ENCODE data around the gene PPIL1. TPM values are rescaled to one million over a fixed set of nuclear protein-coding genes. Genes with fewer than 3 reads are reported as not detected.

Gene PPIL1
- total RNA-seq, 1 donor from 2014 or later: 24.0 TPM

- no peaks in the 10 kb centered on the region for H3K9me3 ChIP-seq (ENCODE audit: control insufficient read depth in 3 of 3, low read length in 3 of 3)
- H3K36me3 ChIP-seq (ENCODE audit: control insufficient read depth in 3 of 3, insufficient read depth in 3 of 3, low read length in 3 of 3): no peaks in the 10 kb centered on the region
- H3K4me3 ChIP-seq (ENCODE audit: low read length in 3 of 3): no peak overlapping the region
- H3K9ac ChIP-seq (ENCODE audit: low read depth in 1 of 3, low read length in 3 of 3): no peak overlapping the region
- H3K27ac ChIP-seq (ENCODE audit: low read depth, low read length): no peak overlapping the region
- H3K4me1 ChIP-seq (ENCODE audit: control insufficient read depth in 3 of 3, insufficient read depth in 3 of 3, low read length in 3 of 3): peaks cover 28 to 39% (median 28%) of the 10 kb centered on the region in 3 donors
- H3K27me3 ChIP-seq (ENCODE audit: control insufficient read depth in 3 of 3, insufficient read depth in 3 of 3, low read length in 3 of 3): no peaks in the 10 kb centered on the region
Measured at GRCh38 chr6:36848658-36849441, 25.8 kb downstream of the PPIL1 start.

DNA sequence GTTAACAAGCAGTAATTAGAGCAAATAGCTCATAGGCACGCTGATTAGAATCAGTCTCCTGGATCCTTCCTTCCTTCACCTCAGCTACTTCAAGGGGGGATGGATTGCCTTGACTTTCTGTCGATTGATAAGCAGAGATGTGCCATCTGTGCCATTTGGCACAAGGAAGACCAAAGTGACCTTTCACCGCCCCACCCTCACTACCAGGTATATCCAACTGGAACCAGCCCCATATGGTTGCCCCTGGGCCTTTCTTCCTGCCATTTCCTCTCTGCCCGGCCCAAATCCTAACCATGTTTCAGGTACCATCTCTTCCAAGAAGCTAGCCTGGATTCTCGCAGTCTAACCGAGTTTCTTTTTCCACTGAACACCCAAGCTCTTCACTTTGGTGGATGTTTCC lies 26.6 kb downstream of the PPIL1 start:
- H3K27ac ChIP-seq (ENCODE audit: low read depth, low read length): no peak overlapping the region
- peaks cover 26 to 39% (median 27%) of the 10 kb centered on the region in 3 donors for H3K4me1 ChIP-seq (ENCODE audit: control insufficient read depth in 3 of 3, insufficient read depth in 3 of 3, low read length in 3 of 3)
- no peak overlapping the region for H3K9ac ChIP-seq (ENCODE audit: low read depth in 1 of 3, low read length in 3 of 3)
- H3K36me3 ChIP-seq (ENCODE audit: control insufficient read depth in 3 of 3, insufficient read depth in 3 of 3, low read length in 3 of 3): no peaks in the 10 kb centered on the region
- H3K4me3 ChIP-seq (ENCODE audit: low read length in 3 of 3): no peak overlapping the region
- H3K27me3 ChIP-seq (ENCODE audit: control insufficient read depth in 3 of 3, insufficient read depth in 3 of 3, low read length in 3 of 3): no peaks in the 10 kb centered on the region
- no peaks in the 10 kb centered on the region for H3K9me3 ChIP-seq (ENCODE audit: control insufficient read depth in 3 of 3, low read length in 3 of 3)

GRCh38 chr6:36847152-36847551 lies 27.5 kb downstream of the PPIL1 start:
- Histone ChIP-seq H3K27me3 (ENCODE audit: control insufficient read depth in 3 of 3, insufficient read depth in 3 of 3, low read length in 3 of 3) (no peaks in the 10 kb centered on the region), H3K9me3 (ENCODE audit: control insufficient read depth in 3 of 3, low read length in 3 of 3) (no peaks in the 10 kb centered on the region), H3K9ac (ENCODE audit: low read depth in 1 of 3, low read length in 3 of 3) (no peak overlapping the region), H3K36me3 (ENCODE audit: control insufficient read depth in 3 of 3, insufficient read depth in 3 of 3, low read length in 3 of 3) (no peaks in the 10 kb centered on the region), H3K4me3 (ENCODE audit: low read length in 3 of 3) (no peak overlapping the region), H3K4me1 (ENCODE audit: control insufficient read depth in 3 of 3, insufficient read depth in 3 of 3, low read length in 3 of 3) (peaks cover 23 to 39% (median 25%) of the 10 kb centered on the region in 3 donors), H3K27ac (ENCODE audit: low read depth, low read length) (no peak overlapping the region)

DNA sequence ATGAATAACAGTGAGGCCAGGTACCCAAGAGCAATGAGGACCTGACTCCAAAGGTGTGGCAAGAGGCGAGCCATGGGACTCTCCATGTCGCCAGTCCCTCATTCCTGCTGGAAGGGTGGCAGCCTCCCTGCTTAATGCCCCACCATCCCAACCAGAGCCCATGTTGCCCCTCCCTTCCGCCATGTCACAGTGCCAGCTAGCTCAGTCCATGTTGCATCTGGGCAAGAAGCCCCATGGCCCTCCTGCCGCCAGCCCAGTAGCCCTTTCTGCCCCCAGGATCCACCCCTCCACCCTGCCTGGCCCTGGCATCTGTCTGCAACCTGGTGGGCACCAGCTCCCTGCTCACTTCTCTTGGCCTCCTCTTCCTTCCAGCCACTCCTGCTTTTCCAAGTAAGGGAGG lies 29.4 kb downstream of the PPIL1 start:
- Histone ChIP-seq H3K27me3 (ENCODE audit: control insufficient read depth in 3 of 3, insufficient read depth in 3 of 3, low read length in 3 of 3) (no peaks in the 10 kb centered on the region), H3K4me1 (ENCODE audit: control insufficient read depth in 3 of 3, insufficient read depth in 3 of 3, low read length in 3 of 3) (peaks cover 31 to 48% (median 36%) of the 10 kb centered on the region in 3 donors), H3K27ac (ENCODE audit: low read depth, low read length) (no peak overlapping the region), H3K9me3 (ENCODE audit: control insufficient read depth in 3 of 3, low read length in 3 of 3) (no peaks in the 10 kb centered on the region), H3K9ac (ENCODE audit: low read depth in 1 of 3, low read length in 3 of 3) (no peak overlapping the region), H3K4me3 (ENCODE audit: low read length in 3 of 3) (no peak overlapping the region), H3K36me3 (ENCODE audit: control insufficient read depth in 3 of 3, insufficient read depth in 3 of 3, low read length in 3 of 3) (no peaks in the 10 kb centered on the region)

DNA sequence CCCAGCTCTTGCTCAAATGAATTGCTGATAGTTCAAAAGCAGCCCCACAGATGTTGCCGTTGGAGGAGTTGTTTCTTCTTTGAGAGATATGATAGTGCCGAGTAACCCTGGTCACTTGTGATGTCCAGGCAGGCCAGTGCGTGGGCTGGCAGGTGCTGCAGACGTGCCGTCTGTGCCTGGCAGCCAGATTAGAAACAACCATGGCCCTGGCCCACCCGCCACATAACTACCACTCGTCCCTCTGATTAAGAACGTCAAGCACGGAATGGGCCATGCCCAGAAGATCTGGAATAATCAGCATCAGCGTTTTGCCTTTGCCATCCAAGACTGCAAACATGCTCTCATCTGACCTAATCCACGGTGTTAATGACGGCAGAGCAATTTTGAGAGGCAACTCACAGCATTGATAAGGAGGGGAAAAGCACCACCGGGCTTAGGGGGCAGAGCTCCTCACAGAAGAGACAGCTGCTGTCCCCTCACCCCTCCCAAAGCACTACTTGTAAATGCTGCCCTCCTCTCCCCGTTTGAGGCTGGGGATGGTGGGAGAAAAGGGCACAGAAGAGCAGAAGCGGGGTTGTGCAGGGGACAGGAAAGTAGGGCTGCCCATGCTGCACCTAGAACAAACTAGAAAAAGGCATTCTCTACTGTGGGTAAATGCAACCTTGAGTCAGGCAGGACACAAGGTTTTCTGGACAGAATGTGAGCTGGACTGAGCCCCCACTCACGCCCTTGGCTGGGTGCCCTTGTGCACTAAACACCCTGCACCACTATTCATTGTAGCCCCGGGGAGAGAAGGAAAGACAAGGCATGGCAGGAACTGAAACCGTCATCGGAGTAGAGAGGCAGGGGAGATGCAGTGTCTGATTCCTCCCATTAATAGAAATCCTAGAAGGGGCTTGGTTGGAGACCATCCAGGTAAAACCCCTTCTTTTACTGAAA lies 30.1 kb downstream of the PPIL1 start:
- no peak overlapping the region for H3K9ac ChIP-seq (ENCODE audit: low read depth in 1 of 3, low read length in 3 of 3)
- no peaks in the 10 kb centered on the region for H3K36me3 ChIP-seq (ENCODE audit: control insufficient read depth in 3 of 3, insufficient read depth in 3 of 3, low read length in 3 of 3)
- no peak overlapping the region for H3K4me3 ChIP-seq (ENCODE audit: low read length in 3 of 3)
- H3K4me1 ChIP-seq (ENCODE audit: control insufficient read depth in 3 of 3, insufficient read depth in 3 of 3, low read length in 3 of 3): peaks cover 33 to 51% (median 38%) of the 10 kb centered on the region in 3 donors
- H3K27me3 ChIP-seq (ENCODE audit: control insufficient read depth in 3 of 3, insufficient read depth in 3 of 3, low read length in 3 of 3): no peaks in the 10 kb centered on the region
- no peak overlapping the region for H3K27ac ChIP-seq (ENCODE audit: low read depth, low read length)
- H3K9me3 ChIP-seq (ENCODE audit: control insufficient read depth in 3 of 3, low read length in 3 of 3): no peaks in the 10 kb centered on the region

DNA sequence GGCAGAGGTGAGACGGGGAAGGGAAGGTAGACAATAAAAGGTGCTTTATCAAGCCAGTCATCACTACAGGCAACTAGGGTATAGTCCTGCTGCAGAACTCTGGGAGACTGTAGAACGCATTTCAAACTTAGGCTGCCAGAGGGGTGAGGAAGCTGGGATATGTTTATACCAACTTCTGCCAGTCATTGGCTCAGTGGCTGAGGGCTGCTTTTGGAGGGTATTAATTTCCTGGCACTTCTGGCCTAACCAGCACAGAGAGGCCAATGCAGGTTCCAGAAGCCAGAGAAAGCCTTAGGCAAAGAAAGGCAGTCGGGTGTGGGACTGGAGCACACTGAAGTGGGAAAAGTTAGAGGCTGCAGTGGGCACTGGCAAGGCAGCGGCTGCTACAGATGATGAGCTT lies 31.4 kb downstream of the PPIL1 start:
- Histone ChIP-seq H3K27me3 (ENCODE audit: control insufficient read depth in 3 of 3, insufficient read depth in 3 of 3, low read length in 3 of 3) (peaks cover 0 to 7% (median 0%) of the 10 kb centered on the region in 3 donors), H3K36me3 (ENCODE audit: control insufficient read depth in 3 of 3, insufficient read depth in 3 of 3, low read length in 3 of 3) (no peaks in the 10 kb centered on the region), H3K4me1 (ENCODE audit: control insufficient read depth in 3 of 3, insufficient read depth in 3 of 3, low read length in 3 of 3) (peaks cover 33 to 55% (median 41%) of the 10 kb centered on the region in 3 donors), H3K27ac (ENCODE audit: low read depth, low read length) (peak overlapping the region; percentile 72), H3K4me3 (ENCODE audit: low read length in 3 of 3) (peak overlapping the region in 1 of 3 donors; percentile 22), H3K9me3 (ENCODE audit: control insufficient read depth in 3 of 3, low read length in 3 of 3) (no peaks in the 10 kb centered on the region), H3K9ac (ENCODE audit: low read depth in 1 of 3, low read length in 3 of 3) (peak overlapping the region in 2 of 3 donors; percentile 62 to 70)

DNA sequence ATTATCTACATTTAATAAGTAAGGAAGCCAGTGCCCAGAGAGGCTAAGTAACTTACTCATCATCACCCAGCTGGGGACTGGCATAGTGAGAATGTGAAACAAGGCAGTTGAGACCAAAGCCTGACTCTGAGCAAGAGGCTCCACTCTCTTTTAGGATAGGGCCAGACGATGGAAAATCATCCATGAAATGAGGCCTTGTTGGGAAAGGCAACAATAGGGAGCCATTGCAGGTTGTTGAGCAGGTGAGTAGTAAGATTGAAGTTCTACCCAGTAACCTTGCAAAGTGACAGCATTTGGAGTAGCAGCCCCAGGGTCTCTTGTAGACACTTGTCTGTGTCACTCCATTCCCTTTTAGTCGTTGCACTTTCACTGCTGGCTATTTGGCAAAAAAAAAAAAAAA lies 32.8 kb downstream of the PPIL1 start:
- no peak overlapping the region for H3K9ac ChIP-seq (ENCODE audit: low read depth in 1 of 3, low read length in 3 of 3)
- no peaks in the 10 kb centered on the region for H3K9me3 ChIP-seq (ENCODE audit: control insufficient read depth in 3 of 3, low read length in 3 of 3)
- H3K27ac ChIP-seq (ENCODE audit: low read depth, low read length): no peak overlapping the region
- peaks cover 0 to 7% (median 0%) of the 10 kb centered on the region in 3 donors for H3K27me3 ChIP-seq (ENCODE audit: control insufficient read depth in 3 of 3, insufficient read depth in 3 of 3, low read length in 3 of 3)
- no peak overlapping the region for H3K4me3 ChIP-seq (ENCODE audit: low read length in 3 of 3)
- peaks cover 33 to 55% (median 41%) of the 10 kb centered on the region in 3 donors for H3K4me1 ChIP-seq (ENCODE audit: control insufficient read depth in 3 of 3, insufficient read depth in 3 of 3, low read length in 3 of 3)
- no peaks in the 10 kb centered on the region for H3K36me3 ChIP-seq (ENCODE audit: control insufficient read depth in 3 of 3, insufficient read depth in 3 of 3, low read length in 3 of 3)

GRCh38 chr6:36840432-36841403 lies 33.9 kb downstream of the PPIL1 start:
- Histone ChIP-seq H3K9me3 (ENCODE audit: control insufficient read depth in 3 of 3, low read length in 3 of 3) (no peaks in the 10 kb centered on the region), H3K27me3 (ENCODE audit: control insufficient read depth in 3 of 3, insufficient read depth in 3 of 3, low read length in 3 of 3) (peaks cover 0 to 7% (median 0%) of the 10 kb centered on the region in 3 donors), H3K4me3 (ENCODE audit: low read length in 3 of 3) (peak overlapping the region; percentile 58 to 61 (median 59)), H3K9ac (ENCODE audit: low read depth in 1 of 3, low read length in 3 of 3) (peak overlapping the region in 2 of 3 donors; percentile 59 to 69), H3K4me1 (ENCODE audit: control insufficient read depth in 3 of 3, insufficient read depth in 3 of 3, low read length in 3 of 3) (peaks cover 33 to 55% (median 41%) of the 10 kb centered on the region in 3 donors), H3K36me3 (ENCODE audit: control insufficient read depth in 3 of 3, insufficient read depth in 3 of 3, low read length in 3 of 3) (no peaks in the 10 kb centered on the region), H3K27ac (ENCODE audit: low read depth, low read length) (peak overlapping the region; percentile 47)

DNA sequence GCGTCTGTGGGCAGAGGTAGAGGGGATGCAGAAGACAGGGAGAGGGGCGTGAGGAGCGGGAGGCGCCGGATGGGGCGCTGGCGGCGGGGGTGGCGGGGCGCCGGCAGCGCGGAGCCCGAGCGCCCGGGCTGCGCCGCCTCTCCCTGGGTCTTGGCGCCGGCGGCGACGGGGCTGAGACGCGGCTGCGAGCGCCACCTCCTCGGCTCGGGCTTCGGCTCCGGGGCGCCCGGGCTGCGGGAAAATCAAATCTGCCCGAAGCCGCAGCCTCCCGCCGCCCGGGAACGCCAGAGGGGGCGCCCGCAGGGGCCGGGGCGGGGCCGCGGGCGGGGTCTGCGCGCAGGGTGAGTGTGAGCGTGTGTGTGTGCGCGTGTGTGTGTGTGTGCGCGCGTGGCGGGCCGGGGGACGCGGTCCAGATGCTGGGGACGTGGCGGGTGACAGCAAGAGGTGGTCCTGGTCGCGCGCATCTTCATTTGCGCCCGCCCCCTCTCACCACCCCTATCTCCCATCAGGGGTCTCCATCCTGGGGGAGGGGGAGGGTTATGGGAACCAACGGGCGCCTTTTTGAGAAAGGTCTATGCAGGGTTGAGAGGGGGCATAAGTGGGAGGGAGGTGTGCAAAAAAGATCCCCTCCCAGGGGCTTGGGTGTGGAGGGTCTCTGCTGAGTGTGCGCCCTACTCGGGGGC lies 34.7 kb downstream of the PPIL1 start:
- H3K4me1 ChIP-seq (ENCODE audit: control insufficient read depth in 3 of 3, insufficient read depth in 3 of 3, low read length in 3 of 3): peaks cover 33 to 50% (median 41%) of the 10 kb centered on the region in 3 donors
- H3K36me3 ChIP-seq (ENCODE audit: control insufficient read depth in 3 of 3, insufficient read depth in 3 of 3, low read length in 3 of 3): no peaks in the 10 kb centered on the region
- no peaks in the 10 kb centered on the region for H3K9me3 ChIP-seq (ENCODE audit: control insufficient read depth in 3 of 3, low read length in 3 of 3)
- peak overlapping the region; percentile 58 to 61 (median 59) for H3K4me3 ChIP-seq (ENCODE audit: low read length in 3 of 3)
- no peak overlapping the region for H3K27ac ChIP-seq (ENCODE audit: low read depth, low read length)
- peaks cover 0 to 7% (median 0%) of the 10 kb centered on the region in 3 donors for H3K27me3 ChIP-seq (ENCODE audit: control insufficient read depth in 3 of 3, insufficient read depth in 3 of 3, low read length in 3 of 3)
- peak overlapping the region in 2 of 3 donors; percentile 59 to 69 for H3K9ac ChIP-seq (ENCODE audit: low read depth in 1 of 3, low read length in 3 of 3)
